DMS 273 (cell line): ENCODE data around the gene VEGFB.

Source experiments
- DNase-seq: peaks from one replicate; lab custom pipeline; 2025; ENCODE audit not compliant: unreplicated experiment; lab: John Stamatoyannopoulos, UW

Gene VEGFB, protein sequence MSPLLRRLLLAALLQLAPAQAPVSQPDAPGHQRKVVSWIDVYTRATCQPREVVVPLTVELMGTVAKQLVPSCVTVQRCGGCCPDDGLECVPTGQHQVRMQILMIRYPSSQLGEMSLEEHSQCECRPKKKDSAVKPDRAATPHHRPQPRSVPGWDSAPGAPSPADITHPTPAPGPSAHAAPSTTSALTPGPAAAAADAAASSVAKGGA

DNA sequence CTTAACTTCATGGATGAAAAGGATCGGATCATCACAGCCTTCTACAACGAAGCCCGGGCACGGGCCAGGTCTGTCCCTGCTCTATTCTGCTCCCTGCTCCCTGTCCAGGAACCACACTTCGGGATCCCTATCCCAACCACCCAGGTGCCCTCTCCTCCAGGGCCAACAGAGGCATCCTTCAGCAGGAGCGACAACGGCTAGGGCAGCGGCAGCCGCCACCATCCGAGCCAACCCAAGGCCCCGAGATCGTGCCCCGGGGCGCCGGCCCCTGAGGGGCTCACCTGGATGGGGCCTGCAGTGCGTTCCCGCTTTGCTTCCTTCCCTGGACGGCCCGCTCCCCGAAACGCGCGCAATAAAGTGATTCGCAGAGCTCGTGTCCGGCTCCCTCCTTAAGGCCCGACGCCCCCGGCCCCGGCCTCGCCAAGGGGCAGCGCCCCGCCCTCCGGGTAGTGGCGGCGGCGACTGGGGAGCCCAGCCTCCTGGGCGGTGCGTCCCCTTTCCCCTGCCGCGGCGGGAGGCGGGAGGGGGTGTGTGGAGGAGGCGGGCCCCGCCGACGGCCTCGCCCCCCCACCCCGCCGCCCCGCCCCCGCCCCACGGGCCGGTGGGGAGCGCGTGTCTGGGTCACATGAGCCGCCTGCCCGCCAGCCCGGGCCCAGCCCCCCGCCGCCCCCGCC is at the start of gene VEGFB:
Gene VEGFB, plus strand, starts transcription at position 672 of the 674 bp plus-strand sequence. CDS start 250 bp downstream, outside the sequence.
- peak; percentile 61 for DNase-seq

DNA sequence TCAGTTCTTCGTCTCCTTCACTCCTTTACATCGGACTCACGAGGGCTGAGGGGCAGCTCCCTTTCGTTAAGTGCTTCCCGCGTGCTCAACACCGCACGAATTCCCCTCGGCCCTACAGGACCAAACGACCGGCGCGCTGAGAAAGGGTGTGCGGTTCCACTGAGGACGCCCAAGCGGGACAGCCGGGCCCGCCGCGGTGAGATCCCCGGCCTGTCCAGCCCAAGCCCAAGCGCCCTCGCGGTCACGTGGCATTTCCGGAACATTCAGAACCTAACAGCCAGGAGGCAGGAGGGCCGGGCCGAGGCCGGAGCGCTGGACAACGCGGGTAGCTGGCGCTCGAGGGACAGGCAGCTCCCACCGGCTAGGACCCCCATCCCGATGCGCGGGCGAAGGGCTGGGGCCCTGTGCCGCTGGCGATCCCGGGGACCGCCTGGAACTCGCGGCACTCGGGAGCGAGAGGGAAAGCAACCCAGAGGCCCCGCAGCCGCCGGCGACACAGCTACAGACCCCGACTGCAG is 49.1 kb upstream of the VEGFB start:
- peak; percentile 74 for DNase-seq

DNA sequence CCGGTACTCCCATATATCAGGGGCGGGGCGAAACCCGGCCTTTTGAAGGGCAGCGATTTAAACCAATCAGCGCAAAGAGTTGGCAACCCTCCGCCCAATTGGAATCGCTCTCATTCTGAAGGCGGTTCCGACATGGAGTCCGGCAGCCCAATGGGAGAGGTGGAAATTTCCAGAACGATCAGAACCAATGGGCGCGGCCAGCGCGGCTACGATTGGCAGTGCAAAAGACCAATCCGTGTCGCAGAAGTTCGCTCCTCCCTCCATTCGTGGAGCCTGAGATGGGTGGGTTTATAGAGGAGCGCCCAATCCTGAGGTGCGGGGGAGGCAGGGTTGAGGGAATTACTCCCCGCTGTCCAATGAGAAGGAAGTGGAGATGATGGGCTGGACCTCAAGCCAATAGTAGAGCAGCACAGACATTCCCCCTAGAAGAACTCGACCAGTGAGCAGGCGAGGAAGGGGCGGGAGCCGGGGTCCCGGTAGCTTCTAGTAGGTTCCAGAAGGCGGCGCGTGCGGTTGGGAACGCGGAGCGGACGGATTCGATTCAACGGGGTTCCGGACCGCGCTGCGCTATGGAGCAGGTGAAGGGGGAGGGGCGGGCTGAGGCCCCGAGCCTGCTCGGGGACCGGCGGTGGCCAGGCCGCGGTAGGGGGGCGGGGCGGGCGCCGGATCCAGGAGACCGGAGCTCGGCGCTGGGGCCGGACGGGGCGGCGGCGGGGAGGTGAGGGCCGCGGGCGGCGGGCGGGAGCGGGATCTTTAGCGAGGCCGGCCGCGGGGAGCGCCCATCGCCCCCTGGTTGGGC is 48.5 kb upstream of the VEGFB start, which contains the start of gene STIP1:
Gene STIP1, plus strand, starts transcription at position 479 of the 799 bp plus-strand sequence. Its CDS starts 91 bp downstream, at position 570.
- peak; percentile 99 for DNase-seq

DNA sequence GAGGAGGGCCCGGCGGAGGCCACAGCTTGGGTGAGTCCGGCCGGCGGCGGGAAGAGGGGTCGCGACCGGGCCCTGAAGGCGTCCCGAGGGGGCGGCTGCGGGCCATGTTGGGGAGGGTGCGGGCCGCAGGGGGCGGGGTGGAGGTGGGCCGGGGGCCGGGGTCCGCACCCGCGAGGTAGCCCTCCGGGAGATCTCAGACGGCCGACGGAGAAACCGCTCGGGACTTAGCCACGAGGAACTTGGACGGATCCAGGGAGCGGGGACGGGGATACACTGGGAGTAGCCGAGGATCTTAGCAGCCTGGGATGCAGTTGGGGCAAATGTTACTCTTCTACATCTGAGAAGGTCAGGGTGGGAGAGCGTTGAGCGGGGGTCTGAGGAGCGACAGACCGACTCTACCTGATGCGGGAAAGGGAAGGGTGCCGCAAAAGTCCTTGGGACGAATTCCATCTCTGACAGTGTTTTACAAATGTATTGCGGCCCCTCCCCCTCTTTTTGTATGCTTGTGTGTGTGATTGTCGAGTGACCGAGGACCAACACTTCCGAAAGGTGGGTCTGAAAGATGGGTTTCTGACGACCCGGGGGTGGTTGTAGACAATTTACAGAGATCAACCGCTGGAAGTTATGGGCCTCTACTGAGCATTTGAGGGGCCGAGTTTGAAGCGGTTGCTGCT is 47.8 kb upstream of the VEGFB start:
- DNase-seq, result no peak

DNA sequence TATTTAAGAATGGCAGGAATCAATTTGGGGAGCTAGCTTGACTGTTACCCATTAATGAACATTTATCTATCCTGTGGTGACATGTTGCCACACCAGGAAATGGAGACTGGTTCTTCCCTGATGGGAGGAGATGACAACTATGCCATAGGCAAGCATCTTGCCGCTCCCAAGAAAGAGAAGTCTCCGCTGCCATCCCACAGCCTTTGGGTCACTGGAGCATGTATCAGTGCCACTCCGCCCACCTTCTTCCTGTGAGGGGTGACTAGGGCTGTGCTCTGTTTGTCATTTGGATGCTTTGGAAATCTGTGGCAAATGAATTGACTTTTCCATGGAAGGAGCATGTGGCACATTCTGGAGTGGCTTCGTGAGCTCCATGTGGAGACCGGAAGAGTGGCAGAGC is 42.0 kb upstream of the VEGFB start:
- no peak for DNase-seq

DNA sequence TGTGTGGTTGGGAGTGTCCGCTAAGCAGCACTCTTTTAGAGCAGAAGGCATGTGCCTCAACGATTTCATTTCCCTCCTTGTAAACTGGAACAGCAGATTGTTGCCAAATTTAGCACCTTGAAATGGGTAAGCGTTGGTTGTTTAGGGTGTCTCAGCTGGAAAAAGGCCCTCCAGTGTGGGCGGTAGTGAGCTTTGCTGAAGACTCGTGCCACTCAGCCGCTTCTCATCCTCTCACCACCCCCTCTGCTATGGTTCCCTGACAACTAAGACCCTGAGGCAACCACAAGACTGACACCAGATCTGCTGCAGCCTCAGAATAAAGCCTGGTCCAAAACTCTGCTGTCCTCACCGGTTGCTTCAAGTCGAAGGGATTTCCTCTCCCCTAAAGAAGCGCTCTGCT is 37.8 kb upstream of the VEGFB start:
- DNase-seq, result no peak

DNA sequence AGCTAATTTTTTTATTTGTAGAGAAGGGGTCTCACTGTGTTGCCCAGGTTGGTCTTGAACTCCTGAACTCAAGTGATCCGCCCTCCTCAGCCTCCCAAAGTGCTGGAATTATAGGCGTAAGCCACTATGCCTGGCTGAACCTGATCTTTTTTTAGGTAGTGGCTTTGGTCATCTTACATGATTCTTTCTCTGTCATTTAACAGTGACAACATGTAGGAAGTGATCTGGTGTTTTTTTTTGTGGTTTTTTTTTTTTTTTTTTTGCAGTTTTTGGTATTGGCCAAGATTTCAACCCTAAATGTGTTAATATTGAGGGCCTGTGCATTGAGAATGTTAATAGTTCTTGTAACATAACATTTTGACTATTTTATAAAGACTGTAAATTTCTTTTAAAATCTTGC is 35.9 kb upstream of the VEGFB start:
- no peak for DNase-seq

DNA sequence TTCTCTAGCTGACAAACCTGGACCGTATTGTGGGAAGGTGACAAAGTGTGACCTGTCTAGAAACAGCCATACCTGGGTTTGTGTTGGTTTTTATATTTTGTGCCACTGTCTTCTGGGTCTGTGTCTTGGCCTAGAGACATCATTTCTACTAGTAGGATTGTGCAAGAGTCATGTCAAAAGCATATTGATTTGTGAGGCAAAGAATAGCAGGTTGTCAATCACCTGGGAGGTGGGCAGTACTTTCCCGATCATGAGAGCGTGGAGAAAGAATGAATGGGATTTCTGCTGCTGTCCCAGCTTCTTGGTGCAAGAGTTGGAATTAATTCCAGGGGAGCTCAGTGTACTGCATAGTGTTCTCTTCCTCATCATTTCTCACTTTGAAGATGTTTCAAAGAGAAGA is 32.8 kb upstream of the VEGFB start:
- no peak for DNase-seq

DNA sequence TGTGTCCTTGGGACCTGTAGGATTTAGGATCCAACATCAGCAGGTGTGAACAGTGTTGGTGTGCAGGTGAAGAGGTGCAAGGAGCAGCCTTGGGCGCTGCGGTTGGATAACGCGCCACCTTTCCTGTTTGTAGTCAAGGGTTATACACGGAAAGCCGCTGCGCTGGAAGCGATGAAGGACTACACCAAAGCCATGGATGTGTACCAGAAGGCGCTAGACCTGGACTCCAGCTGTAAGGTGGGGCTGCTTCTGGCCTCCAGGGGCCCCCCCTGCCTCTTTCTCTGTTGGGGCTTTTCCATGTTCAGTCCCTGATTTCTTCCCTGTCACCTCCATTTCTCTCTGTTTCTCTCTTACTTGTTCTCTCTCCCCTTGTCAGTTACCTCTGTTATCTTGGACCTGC is 31.4 kb upstream of the VEGFB start:
- DNase-seq, result no peak

DNA sequence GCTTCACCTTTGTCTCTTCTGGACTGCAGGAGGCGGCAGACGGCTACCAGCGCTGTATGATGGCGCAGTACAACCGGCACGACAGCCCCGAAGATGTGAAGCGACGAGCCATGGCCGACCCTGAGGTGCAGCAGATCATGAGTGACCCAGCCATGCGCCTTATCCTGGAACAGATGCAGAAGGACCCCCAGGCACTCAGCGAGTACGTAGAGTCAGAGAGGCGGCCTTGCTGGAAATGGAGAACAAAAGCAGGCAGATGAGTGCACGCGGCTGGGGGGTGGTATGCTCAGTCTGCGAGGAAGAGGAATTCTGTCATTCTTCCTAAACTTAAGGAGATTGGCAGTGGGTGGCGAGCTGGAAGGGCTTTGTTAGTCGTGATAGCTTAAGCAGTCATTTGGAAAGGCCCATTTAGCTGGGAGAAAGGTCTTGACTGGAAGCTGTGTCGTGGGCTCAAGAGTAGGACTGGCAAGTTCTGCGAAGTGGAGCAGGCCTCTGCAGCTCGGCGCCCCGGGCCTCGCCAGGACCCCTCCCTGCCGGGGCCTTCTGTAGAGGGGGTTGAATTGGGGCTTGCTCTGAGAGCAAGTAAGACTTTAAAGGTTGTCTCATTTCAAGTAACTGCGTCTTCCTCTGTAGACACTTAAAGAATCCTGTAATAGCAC is 30.8 kb upstream of the VEGFB start:
- no peak for DNase-seq

DNA sequence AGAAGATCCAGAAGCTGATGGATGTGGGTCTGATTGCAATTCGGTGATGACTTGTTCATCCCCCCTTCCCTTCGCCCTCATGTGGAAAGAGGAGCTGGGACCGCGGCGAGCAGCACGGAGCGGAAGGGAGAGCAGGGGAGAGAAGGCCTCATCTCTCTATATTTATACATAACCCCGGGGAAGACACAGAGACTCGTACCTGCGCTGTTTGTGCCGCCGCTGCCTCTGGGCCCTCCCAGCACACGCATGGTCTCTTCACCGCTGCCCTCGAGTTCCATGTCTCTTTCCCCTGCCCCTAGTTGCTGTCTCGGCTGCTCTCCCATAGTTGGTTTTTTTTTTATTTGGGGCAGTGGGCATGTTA is 30.3 kb upstream of the VEGFB start:
- DNase-seq, result no peak

DNA sequence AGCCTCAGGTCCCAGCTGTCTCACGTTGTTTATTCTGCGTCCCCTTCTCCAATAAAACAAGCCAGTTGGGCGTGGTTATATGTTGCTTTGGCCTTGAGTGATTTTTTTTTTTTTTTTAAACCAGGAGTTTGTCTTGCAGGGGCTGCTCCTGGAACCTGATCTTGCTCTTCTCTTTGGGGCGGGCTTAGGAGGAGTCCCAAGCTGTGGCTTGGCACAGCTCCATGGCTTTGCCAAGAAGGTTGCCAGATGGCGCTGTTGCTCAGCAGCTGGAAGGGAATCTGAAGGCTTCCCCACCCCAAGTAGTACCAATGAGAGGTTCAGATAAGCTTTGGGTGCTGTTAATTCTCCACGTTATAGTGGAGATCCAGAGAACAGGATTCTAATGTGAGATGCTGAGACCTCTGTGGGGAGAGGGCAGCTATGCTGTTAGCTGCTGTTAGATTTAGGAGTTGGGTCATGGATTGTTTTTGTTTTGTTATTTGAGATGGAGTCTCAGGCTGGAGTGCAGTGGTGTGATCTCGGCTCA is 29.9 kb upstream of the VEGFB start:
- peak; percentile 98 for DNase-seq

DNA sequence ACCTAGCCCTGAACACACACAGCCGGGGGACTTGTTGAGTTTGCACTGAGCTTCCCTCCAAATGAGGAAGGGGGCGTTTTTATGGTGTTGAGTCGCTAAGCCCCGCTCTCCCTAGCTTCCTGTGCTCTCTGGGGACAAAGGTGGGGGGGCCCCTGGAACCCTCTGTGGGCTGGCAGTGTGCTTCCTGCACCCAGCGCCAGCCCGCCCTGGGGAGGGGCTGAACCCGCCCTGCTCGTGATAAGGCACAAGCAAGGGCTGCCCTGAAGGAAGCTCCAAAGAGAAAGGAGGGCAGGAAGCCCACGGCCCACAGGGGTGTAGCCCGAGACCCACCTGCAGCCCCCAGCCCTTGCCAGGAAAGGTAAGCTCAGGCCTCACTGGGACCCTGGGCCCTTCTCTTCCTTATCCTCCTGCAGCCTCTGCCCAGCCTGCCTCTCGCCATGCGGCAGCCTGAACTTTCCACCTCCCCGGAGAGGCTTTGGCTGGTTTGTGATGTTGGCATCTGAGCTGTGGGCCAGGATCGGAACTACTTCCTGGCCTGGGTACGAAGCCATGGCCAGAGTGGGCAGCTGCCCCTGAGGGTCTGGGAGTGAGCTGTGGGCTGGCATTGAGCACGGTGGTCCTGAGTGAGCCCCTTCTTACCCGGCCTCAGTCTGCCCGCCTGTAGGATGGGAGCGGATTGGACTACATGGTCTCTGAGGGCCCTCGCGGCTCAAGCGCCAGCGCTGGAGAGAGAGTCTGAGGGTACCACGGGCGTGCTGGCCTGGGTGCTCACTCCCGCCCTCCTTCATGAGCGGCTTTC is 27.7 kb upstream of the VEGFB start, which contains the start of gene FERMT3:
Gene FERMT3, plus strand, starts transcription at position 265 of the 799 bp plus-strand sequence. CDS start 644 bp downstream, outside the sequence.
- DNase-seq, result no peak

DNA sequence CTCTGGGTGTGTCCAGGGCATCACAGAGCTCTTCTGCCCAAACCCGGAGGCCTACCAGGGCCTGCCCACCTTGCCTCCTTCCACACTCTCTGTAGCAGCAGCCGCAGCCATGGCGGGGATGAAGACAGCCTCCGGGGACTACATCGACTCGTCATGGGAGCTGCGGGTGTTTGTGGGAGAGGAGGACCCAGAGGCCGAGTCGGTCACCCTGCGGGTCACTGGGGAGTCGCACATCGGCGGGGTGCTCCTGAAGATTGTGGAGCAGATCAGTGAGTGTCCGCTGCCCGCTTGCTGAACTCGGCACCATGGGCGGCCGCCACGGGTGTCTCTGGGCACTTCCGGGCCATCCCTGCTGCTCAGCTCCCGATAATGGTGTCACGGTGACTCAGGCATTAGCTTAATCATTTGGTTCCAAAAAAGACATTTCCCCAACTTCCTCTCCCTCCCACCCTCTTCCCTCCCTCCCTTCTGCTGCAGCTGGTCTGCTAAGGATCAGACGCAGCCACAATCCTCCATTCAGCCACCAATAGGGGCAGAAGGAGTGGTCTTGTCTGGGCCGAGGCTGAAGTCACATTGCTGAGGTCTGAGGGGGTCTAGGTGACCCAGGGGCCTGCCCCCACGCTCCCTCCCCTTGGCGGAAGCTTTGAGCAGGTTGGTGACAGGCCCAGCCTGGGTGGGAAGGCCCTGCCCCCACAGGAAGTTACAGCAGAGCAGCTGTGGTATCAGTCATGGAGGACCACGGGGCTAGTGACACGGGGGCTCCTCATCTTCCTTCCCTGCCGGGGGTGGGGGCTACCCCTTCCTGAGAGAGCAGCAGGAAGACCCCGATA is 26.9 kb upstream of the VEGFB start:
- no peak for DNase-seq

DNA sequence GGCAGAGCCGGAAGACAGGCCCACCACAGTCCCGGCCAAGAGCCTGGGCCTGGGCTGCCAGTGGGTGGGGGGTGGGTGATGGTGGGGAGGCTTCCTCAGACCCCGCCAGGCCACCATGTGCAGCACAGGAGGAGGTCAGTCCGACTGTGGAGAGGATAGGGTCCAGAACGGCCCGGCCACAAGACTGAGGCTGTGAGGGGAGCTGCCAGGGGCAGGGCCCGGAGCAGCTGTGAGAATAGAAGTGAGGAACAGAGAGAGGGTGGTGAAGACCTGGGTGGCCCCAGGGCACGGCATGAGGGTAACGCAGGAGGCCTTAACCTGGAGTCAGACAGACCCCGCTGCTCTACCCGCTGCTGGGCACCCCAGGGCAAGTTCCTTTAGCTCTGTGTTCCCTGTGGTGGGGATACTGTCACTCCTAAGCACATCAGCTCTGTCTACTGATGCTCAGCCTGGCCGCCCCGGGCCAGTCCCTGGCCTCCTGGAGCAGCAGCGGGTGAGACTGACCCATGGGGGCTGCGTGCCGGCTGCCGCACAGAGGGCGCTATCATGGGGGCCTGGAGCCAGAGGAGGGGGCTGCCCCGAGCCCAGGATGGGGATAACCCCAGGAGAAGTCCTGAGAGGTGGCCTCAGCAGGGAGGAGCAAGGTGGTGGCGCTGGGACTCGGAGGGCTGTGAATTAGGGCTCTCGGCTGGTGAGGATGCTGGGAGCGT is 26.1 kb upstream of the VEGFB start:
- no peak for DNase-seq

DNA sequence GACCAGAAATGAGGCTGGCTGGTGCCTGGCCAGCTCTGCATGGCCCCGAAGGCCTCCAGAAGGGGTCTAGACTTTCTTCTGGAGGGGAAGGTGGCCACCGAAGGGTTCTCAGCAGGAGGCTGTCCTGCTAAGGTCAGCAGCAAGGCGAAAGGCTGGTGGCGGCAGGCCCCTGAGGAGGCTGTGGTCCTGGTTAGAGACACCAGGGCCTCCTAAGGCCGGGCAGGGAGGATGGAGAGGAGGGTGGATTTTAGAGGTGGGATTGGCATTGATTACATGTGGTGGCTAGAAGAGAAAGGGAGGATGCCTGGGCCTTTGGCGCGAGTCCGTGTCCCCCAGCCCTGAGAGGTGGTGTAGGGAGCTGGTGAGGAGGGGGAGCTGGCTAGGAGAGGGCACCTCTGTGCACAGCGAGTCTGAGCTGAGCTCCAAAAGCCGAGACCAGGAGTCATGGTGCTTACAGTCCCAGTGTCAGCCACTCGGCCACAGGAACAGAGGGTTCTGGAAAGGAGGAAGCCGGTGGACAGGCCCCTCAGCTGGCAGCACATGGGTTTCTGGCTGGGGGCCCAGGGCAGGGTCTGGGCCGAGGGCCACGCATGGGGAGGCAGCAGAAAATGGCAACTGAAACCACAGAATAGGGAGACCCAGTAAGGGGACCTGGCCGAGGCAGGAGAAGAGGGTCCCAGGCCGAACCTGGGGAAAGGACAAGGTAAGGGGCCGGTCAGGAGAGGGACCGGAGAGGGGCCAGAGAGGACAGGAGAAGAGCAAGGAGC is 25.4 kb upstream of the VEGFB start:
- DNase-seq, result no peak

DNA sequence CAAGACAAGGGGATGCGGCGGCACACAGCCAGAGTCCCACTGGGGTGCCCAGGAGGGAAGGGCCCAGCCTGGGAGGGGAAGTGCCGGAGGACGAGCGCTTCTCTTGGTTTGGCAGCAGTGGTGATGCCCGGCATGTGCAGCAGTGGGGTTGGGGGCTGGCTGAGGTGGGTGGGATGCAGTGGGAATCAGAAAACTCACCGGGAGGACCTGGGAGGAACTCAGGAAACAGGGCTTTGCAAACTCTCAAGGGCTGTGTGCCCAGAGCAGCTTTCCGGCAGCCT is 24.9 kb upstream of the VEGFB start:
- DNase-seq, result no peak
